ENCODE data around the gene PNKP. TPM values are rescaled to one million over a fixed set of nuclear protein-coding genes. Genes with fewer than 3 reads are reported as not detected.

PNKP gene
- total RNA-seq, 6 experiments from 2014 or later = 39.7 to 48.7 (median 47.2) TPM

GRCh38 chr19:49910179-49910578 is 42.8 kb upstream of the PNKP start:
- Mint-ChIP-seq H3K4me1 (ENCODE audit: low read depth) (no peaks in the 10 kb centered on the region), H3K27me3 (ENCODE audit: insufficient read depth) (peaks cover 4% of the 10 kb centered on the region), H3K4me3 (no peak overlapping the region), H3K36me3 (ENCODE audit: low read depth) (peaks cover 53% of the 10 kb centered on the region), H3K9me3 (no peaks in the 10 kb centered on the region), H3K27ac (no peak overlapping the region)
- DNase-seq = no peak
- TF ChIP-seq, protein P1, sequence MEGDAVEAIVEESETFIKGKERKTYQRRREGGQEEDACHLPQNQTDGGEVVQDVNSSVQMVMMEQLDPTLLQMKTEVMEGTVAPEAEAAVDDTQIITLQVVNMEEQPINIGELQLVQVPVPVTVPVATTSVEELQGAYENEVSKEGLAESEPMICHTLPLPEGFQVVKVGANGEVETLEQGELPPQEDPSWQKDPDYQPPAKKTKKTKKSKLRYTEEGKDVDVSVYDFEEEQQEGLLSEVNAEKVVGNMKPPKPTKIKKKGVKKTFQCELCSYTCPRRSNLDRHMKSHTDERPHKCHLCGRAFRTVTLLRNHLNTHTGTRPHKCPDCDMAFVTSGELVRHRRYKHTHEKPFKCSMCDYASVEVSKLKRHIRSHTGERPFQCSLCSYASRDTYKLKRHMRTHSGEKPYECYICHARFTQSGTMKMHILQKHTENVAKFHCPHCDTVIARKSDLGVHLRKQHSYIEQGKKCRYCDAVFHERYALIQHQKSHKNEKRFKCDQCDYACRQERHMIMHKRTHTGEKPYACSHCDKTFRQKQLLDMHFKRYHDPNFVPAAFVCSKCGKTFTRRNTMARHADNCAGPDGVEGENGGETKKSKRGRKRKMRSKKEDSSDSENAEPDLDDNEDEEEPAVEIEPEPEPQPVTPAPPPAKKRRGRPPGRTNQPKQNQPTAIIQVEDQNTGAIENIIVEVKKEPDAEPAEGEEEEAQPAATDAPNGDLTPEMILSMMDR (IDR thresholded peaks at IDR 0.05) = no peak

GRCh38 chr19:49908480-49909420 is 41.4 kb upstream of the PNKP start:
- TF ChIP-seq, protein P1 (IDR thresholded peaks at IDR 0.05) = no peak
- H3K27ac Mint-ChIP-seq = no peak overlapping the region
- no peaks in the 10 kb centered on the region for H3K9me3 Mint-ChIP-seq
- peaks cover 4% of the 10 kb centered on the region for H3K27me3 Mint-ChIP-seq (ENCODE audit: insufficient read depth)
- no peaks in the 10 kb centered on the region for H3K4me1 Mint-ChIP-seq (ENCODE audit: low read depth)
- DNase-seq = no peak
- H3K36me3 Mint-ChIP-seq (ENCODE audit: low read depth) = peaks cover 44% of the 10 kb centered on the region
- H3K4me3 Mint-ChIP-seq = no peak overlapping the region

- Mint-ChIP-seq H3K9me3 (no peaks in the 10 kb centered on the region), H3K4me3 (no peak overlapping the region), H3K36me3 (ENCODE audit: low read depth) (peaks cover 41% of the 10 kb centered on the region), H3K4me1 (ENCODE audit: low read depth) (peaks cover 6% of the 10 kb centered on the region; the same call in 1 of the 2 replicates), H3K27me3 (ENCODE audit: insufficient read depth) (peaks cover 2% of the 10 kb centered on the region; the same call in 1 of the 2 replicates), H3K27ac (no peak overlapping the region)
- DNase-seq = no peak
- TF ChIP-seq, protein P1 (IDR thresholded peaks at IDR 0.05) = no peak
Observed at GRCh38 chr19:49907745-49908446, 40.5 kb upstream of the PNKP start.

- no peak for DNase-seq
- TF ChIP-seq, protein P1 (IDR thresholded peaks at IDR 0.05) = no peak
- no peak overlapping the region for H3K4me3 Mint-ChIP-seq
- H3K9me3 Mint-ChIP-seq = no peaks in the 10 kb centered on the region
- H3K4me1 Mint-ChIP-seq (ENCODE audit: low read depth) = peaks cover 6% of the 10 kb centered on the region; the same call in 1 of the 2 replicates
- H3K36me3 Mint-ChIP-seq (ENCODE audit: low read depth) = peaks cover 41% of the 10 kb centered on the region
- H3K27me3 Mint-ChIP-seq (ENCODE audit: insufficient read depth) = peaks cover 2% of the 10 kb centered on the region; the same call in 1 of the 2 replicates
- no peak overlapping the region for H3K27ac Mint-ChIP-seq
Observed at GRCh38 chr19:49906879-49907564, 39.6 kb upstream of the PNKP start.

DNA sequence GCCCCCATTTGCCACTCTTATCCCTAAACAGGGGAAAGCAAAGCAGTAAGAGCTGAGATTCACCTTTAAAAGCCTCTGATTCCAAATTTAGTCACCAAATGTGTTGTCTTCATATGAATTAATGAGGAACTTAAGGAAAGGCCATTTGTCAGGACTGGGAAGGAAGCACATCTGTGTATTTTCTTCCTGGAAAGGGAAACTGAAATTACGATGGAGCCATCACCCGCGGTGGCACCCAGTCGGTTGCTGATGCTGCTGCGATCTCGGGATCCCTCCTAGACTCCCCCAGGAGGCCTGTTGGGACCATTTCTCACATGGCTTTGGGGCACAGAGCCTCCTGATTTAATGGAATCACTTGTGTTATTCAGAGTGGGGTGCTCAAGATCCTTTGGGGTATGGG is 36.8 kb upstream of the PNKP start:
- no peaks in the 10 kb centered on the region for H3K9me3 Mint-ChIP-seq
- peaks cover 6% of the 10 kb centered on the region; the same call in 1 of the 2 replicates for H3K4me1 Mint-ChIP-seq (ENCODE audit: low read depth)
- TF ChIP-seq, protein P1 (IDR thresholded peaks at IDR 0.05) = no peak
- H3K36me3 Mint-ChIP-seq (ENCODE audit: low read depth) = peaks cover 23% of the 10 kb centered on the region; the same call in 1 of the 2 replicates
- DNase-seq = no peak
- no peak overlapping the region for H3K4me3 Mint-ChIP-seq
- 0 out of 2 replicates have a peak, but pooled peaks cover 2% of the 10 kb centered on the region for H3K27me3 Mint-ChIP-seq (ENCODE audit: insufficient read depth)
- no peak overlapping the region for H3K27ac Mint-ChIP-seq

Measured in HFFc6 (cell line).